ENCODE data around the gene AADAC. TPM values are rescaled to one million over a fixed set of nuclear protein-coding genes. Genes with fewer than 3 reads are reported as not detected.

AADAC gene
- total and polyA plus RNA-seq, 7 donors: 0.14 to 0.71 TPM; not detected in 5

DNA sequence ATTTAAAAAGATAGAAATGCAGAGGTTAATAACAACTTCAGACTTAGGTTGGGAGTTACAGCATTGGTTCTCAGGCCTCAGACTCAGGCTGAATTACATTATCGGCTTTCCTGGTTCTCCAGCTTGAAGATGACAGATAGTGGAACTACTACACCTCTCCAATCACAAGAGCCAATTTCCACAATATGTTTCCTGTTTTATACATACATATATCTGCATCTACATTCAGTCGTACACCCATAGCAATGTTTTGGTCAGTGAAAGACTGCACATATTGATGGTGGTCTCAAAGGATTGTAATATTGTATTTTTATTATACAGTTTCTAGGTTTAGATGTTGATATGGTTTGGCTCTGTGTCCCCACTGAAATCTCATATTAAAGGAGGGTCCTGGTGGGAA lies 44.7 kb upstream of the AADAC start:
- DNase-seq: no peak
- H3K27me3 ChIP-seq (ENCODE audit: insufficient read depth in 3 of 3, low read length in 2 of 3): no peaks in the 10 kb centered on the region
- no peak for ATAC-seq
- H3K27ac ChIP-seq: no peak overlapping the region
- H3K4me1 ChIP-seq: peaks cover 3% of the 10 kb centered on the region
- no peaks in the 10 kb centered on the region for H3K36me3 ChIP-seq (ENCODE audit: insufficient read depth in 1 of 2, low read depth in 1 of 2)
- TF ChIP-seq, protein P1, sequence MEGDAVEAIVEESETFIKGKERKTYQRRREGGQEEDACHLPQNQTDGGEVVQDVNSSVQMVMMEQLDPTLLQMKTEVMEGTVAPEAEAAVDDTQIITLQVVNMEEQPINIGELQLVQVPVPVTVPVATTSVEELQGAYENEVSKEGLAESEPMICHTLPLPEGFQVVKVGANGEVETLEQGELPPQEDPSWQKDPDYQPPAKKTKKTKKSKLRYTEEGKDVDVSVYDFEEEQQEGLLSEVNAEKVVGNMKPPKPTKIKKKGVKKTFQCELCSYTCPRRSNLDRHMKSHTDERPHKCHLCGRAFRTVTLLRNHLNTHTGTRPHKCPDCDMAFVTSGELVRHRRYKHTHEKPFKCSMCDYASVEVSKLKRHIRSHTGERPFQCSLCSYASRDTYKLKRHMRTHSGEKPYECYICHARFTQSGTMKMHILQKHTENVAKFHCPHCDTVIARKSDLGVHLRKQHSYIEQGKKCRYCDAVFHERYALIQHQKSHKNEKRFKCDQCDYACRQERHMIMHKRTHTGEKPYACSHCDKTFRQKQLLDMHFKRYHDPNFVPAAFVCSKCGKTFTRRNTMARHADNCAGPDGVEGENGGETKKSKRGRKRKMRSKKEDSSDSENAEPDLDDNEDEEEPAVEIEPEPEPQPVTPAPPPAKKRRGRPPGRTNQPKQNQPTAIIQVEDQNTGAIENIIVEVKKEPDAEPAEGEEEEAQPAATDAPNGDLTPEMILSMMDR (IDR thresholded peaks at IDR 0.05): no peak
- H3K4me3 ChIP-seq: no peak overlapping the region
- WGBS, 3 donors: 81 to 88% (median 88%) methylated on average over 2 of the region's 2 CpGs
- intact Hi-C loops (cut with DNase I): no loop called here
- H3K9me3 ChIP-seq: no peaks in the 10 kb centered on the region

DNA sequence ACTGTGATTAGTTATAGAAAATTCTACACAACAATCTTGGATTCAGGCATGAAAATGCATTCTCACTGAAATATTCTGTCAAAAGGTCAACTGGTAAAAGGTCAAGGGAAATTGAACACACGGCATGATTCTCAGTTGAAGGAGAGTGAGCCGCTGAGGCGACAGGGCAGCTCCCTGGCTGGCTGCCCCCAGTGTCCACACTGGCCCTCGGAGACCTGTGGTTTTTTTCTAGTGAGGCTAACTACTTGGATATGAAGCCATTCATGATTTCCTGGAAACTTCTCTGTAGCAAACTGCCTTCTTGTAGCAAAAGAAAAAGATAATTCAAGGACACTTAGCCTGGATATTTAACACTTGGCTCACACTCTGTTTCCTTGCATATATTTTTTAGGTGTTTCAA lies 43.0 kb upstream of the AADAC start:
- Histone ChIP-seq H3K36me3 (ENCODE audit: insufficient read depth in 1 of 2, low read depth in 1 of 2) (no peaks in the 10 kb centered on the region), H3K9me3 (no peaks in the 10 kb centered on the region), H3K4me3 (no peak overlapping the region), H3K27me3 (ENCODE audit: insufficient read depth in 3 of 3, low read length in 2 of 3) (no peaks in the 10 kb centered on the region), H3K4me1 (peaks cover 3% of the 10 kb centered on the region), H3K27ac (peak overlapping the region; percentile 34)
- intact Hi-C loops (cut with DNase I): no loop called here
- 9 to 13% (median 11%) methylated on average over 4 of the region's 4 CpGs for WGBS, 3 donors
- peak; percentile 65 to 66 for DNase-seq
- TF ChIP-seq, protein P1 (IDR thresholded peaks at IDR 0.05): no peak
- peak in 2 of 4 donors; percentile 28 to 44 for ATAC-seq

DNA sequence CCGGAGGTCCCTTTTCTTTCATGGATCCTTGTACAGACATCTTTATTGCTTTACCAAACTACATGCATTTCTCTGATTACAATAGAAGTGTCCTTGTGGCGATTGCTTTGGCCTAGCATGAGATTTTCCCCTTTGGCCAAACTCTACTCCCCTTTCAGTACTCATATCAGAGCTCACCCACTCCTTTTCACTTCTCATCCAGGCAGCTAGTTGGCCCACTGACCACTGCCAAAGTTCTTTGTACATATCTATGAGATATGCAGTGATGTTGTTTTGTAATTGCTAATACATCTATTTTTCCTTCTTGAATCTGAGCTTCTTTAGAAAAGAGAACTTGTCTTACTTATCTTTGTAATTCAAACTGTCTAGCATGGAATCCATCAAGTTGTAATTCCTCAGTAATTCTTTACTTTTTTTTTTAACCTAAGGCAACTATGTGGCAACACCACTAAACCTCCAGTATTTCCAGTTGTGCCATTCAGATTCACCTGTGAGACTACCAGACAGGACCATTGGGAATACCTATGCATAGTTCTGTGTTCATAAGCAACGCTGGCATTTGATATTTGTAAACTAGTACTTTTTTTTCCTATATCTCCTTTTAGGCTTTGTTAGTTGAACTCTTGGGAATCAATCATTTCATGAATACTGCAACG lies 41.0 kb upstream of the AADAC start:
- intact Hi-C loops (cut with DNase I): no loop called here
- DNase-seq (no peak), ATAC-seq (no peak)
- H3K4me3 ChIP-seq: no peak overlapping the region
- H3K4me1 ChIP-seq: peaks cover 3% of the 10 kb centered on the region
- H3K27ac ChIP-seq: no peak overlapping the region
- no peaks in the 10 kb centered on the region for H3K36me3 ChIP-seq (ENCODE audit: insufficient read depth in 1 of 2, low read depth in 1 of 2)
- WGBS, 3 donors: 90 to 93% (median 91%) methylated on average over 4 of the region's 4 CpGs
- TF ChIP-seq, protein P1 (IDR thresholded peaks at IDR 0.05): no peak
- H3K9me3 ChIP-seq: no peaks in the 10 kb centered on the region
- no peaks in the 10 kb centered on the region for H3K27me3 ChIP-seq (ENCODE audit: insufficient read depth in 3 of 3, low read length in 2 of 3)

DNA sequence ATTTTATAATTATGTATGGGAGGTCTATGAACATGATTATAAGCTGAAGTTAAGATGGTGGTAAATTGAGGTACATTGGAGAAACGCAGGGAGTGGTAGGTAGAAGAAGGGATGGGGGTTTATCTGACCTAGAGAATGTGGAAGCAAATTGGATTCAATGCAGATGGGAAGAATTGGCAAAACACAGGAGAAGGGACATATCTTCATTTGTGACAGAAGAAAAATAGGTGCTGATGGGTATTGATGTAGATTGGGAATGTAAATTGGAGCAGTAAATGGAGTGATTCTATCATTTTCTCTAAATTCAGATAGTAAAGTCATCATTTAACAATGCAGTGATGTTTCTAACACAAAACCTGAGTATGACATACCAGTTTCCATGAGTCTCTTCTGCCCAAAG lies 39.7 kb upstream of the AADAC start:
- Histone ChIP-seq H3K4me3 (no peak overlapping the region), H3K4me1 (peaks cover 3% of the 10 kb centered on the region), H3K27me3 (ENCODE audit: insufficient read depth in 3 of 3, low read length in 2 of 3) (no peaks in the 10 kb centered on the region), H3K36me3 (ENCODE audit: insufficient read depth in 1 of 2, low read depth in 1 of 2) (no peaks in the 10 kb centered on the region), H3K9me3 (no peaks in the 10 kb centered on the region), H3K27ac (no peak overlapping the region)
- DNase-seq (no peak), ATAC-seq (no peak)
- WGBS, 3 donors: 93 to 96% (median 95%) methylated on average over 1 of the region's 1 CpG
- TF ChIP-seq, protein P1 (IDR thresholded peaks at IDR 0.05): no peak
- intact Hi-C loops (cut with DNase I): no loop called here

DNA sequence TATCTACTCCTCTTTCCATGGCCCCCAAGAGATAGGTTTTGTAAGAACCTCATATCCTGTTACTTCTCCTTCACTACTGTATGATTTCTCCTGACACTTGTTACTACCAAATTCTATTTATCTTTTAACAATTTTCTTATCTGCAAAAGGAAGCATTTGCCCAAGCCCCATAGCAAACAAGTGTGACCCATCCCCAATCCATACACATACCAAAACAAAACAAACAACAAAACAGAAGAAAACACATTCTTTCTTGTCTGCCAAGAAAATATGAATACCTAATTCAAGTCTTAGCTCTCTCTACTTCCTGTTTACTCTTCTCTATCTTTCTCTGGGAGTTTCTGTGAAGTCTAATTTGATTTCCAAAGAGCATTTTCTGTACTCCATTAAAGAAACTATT lies 39.0 kb upstream of the AADAC start:
- H3K9me3 ChIP-seq: no peaks in the 10 kb centered on the region
- intact Hi-C loops (cut with DNase I): no loop called here
- no peak overlapping the region for H3K27ac ChIP-seq
- TF ChIP-seq, protein P1 (IDR thresholded peaks at IDR 0.05): no peak
- ATAC-seq (no peak), DNase-seq (no peak)
- no peaks in the 10 kb centered on the region for H3K27me3 ChIP-seq (ENCODE audit: insufficient read depth in 3 of 3, low read length in 2 of 3)
- H3K36me3 ChIP-seq (ENCODE audit: insufficient read depth in 1 of 2, low read depth in 1 of 2): no peaks in the 10 kb centered on the region
- peaks cover 3% of the 10 kb centered on the region for H3K4me1 ChIP-seq
- no peak overlapping the region for H3K4me3 ChIP-seq
